Tibial nerve (tissue), 4 donors: ENCODE results near the gene TRDMT1. TPM values are rescaled to one million over a fixed set of nuclear protein-coding genes. Genes with fewer than 3 reads are reported as not detected.

Experiments
- DNase-seq, 2 donors: peaks; one replicate each; pipeline ENCODE4 v3.0.0-alpha.2; 2019; ENCODE audit warnings: low spot score in 2 of 2
- H3K27ac ChIP-seq, 4 donors: fragments of 200-600 bp; sonication (generic) in 3 of 4; one replicate each; pipeline ENCODE4 v1.5.1; 2017 to 2019; ENCODE audit warnings: mild to moderate bottlenecking in 1 of 4
- H3K27me3 ChIP-seq, 2 donors: fragments of 200-600 bp; sonication (generic) in 1 of 2; one replicate each; pipeline versions ENCODE4 v1.5.1 to v1.6.0; 2017 to 2019
- H3K36me3 ChIP-seq, 3 donors: fragments of 200-600 bp; sonication (generic); one replicate each; pipeline ENCODE4 v1.5.1; 2018 to 2019
- H3K4me1 ChIP-seq, 4 donors: fragments of 200-600 bp; sonication (generic) in 3 of 4; one replicate each; pipeline ENCODE4 v1.5.1; 2017 to 2019
- H3K4me3 ChIP-seq, 4 donors: fragments of 200-600 bp; sonication (generic) in 3 of 4; one replicate each; pipeline ENCODE4 v1.5.1; 2017 to 2019; ENCODE audit warnings: mild to moderate bottlenecking in 1 of 4, moderate library complexity in 1 of 4
- H3K9me3 ChIP-seq, 4 donors: fragments of 200-600 bp; sonication (generic) in 3 of 4; one replicate each; pipeline ENCODE4 v1.5.1; 2017 to 2019
- CTCF ChIP-seq, 5 experiments: fragments of 200-600 bp in 3 of 5; fragments of 450-650 bp in 2 of 5; sonication (generic) in 3 of 5; IDR thresholded peaks; one replicate each; pipeline ENCODE4 v1.5.1; 2016 to 2019; ENCODE audit warnings: antibody characterized with exemption in 5 of 5, mild to moderate bottlenecking in 3 of 5, moderate library complexity in 2 of 5
- EP300 ChIP-seq, 2 donors: sonication (generic); formaldehyde crosslinking; IDR thresholded peaks; one replicate each; pipeline ENCODE4 v1.6.1; 2017; ENCODE audit warnings: antibody characterized with exemption in 2 of 2, mild to moderate bottlenecking in 1 of 2
- POLR2A ChIP-seq, 2 donors: fragments of 450-650 bp; IDR thresholded peaks; one replicate each; pipeline ENCODE4 v1.6.1; 2017; ENCODE audit warnings: antibody characterized with exemption in 2 of 2, mild to moderate bottlenecking in 2 of 2, moderate library complexity in 2 of 2
- WGBS, 2 donors: methylation state at CpG; one replicate each; pipeline ENCODE4 v1.1.5; 2018; 5-methylcytosine and 5-hydroxymethylcytosine counted together
- total RNA-seq, 4 donors: library from RNA; depleted of rRNA; stranded (reverse); fragments of >200 nt; gene quantifications; one replicate each; pipeline ENCODE4 v1.1.0, GENCODE V29; 2016

The TRDMT1 gene
- total RNA-seq, 4 donors from 2014 or later, result 12.9 to 17.5 (median 16.0) TPM

GRCh38 chr10:17212802-17213221, 11.3 kb upstream of the TRDMT1 start:
- H3K4me1 ChIP-seq, result peaks cover 0 to 84% (median 36%) of the 10 kb centered on the region in 4 donors
- TF ChIP-seq EP300 (IDR thresholded peaks at IDR 0.05), result peak in 1 of 2 donors; percentile 44
- TF ChIP-seq POLR2A (IDR thresholded peaks at IDR 0.05), result no peak
- no peak for DNase-seq
- H3K9me3 ChIP-seq, result no peaks in the 10 kb centered on the region
- H3K36me3 ChIP-seq, result no peaks in the 10 kb centered on the region
- peak overlapping the region in 2 of 4 donors; percentile 15 to 20 for H3K27ac ChIP-seq
- no peak overlapping the region for H3K4me3 ChIP-seq
- no peaks in the 10 kb centered on the region for H3K27me3 ChIP-seq

- 21% methylated on average over 3 of the region's 3 CpGs for WGBS, 2 donors
- Histone ChIP-seq H3K27me3 (no peaks in the 10 kb centered on the region), H3K27ac (peak overlapping the region in 2 of 4 donors; percentile 53 to 55), H3K9me3 (no peaks in the 10 kb centered on the region), H3K36me3 (no peaks in the 10 kb centered on the region), H3K4me1 (peaks cover 0 to 77% (median 29%) of the 10 kb centered on the region in 4 donors), H3K4me3 (no peak overlapping the region)
- TF ChIP-seq POLR2A (IDR thresholded peaks at IDR 0.05) (no peak), CTCF (IDR thresholded peaks at IDR 0.05) (no peak)
- no peak for DNase-seq
Observed at GRCh38 chr10:17210361-17210760, 8.9 kb upstream of the TRDMT1 start.

GRCh38 chr10:17209881-17210280, 8.4 kb upstream of the TRDMT1 start:
- TF ChIP-seq EP300 (IDR thresholded peaks at IDR 0.05), result no peak
- TF ChIP-seq CTCF (IDR thresholded peaks at IDR 0.05), result no peak
- no peak for TF ChIP-seq POLR2A (IDR thresholded peaks at IDR 0.05)

GRCh38 chr10:17209302-17209701, 7.8 kb upstream of the TRDMT1 start:
- 52 to 54% methylated on average over 1 of the region's 1 CpG for WGBS, 2 donors
- Histone ChIP-seq H3K4me3 (no peak overlapping the region), H3K9me3 (no peaks in the 10 kb centered on the region), H3K27me3 (no peaks in the 10 kb centered on the region), H3K27ac (peak overlapping the region in 2 of 4 donors; percentile 53 to 55), H3K4me1 (peaks cover 0 to 67% (median 24%) of the 10 kb centered on the region in 4 donors), H3K36me3 (no peaks in the 10 kb centered on the region)
- DNase-seq, result no peak
- TF ChIP-seq EP300 (IDR thresholded peaks at IDR 0.05) (no peak), POLR2A (IDR thresholded peaks at IDR 0.05) (no peak), CTCF (IDR thresholded peaks at IDR 0.05) (no peak)

More at GRCh38 chr10:17209881-17210280, 8.4 kb upstream of the TRDMT1 start:
- Histone ChIP-seq H3K9me3 (no peaks in the 10 kb centered on the region), H3K4me1 (peaks cover 0 to 73% (median 27%) of the 10 kb centered on the region in 4 donors), H3K27ac (peak overlapping the region in 2 of 4 donors; percentile 53 to 55), H3K4me3 (no peak overlapping the region), H3K27me3 (no peaks in the 10 kb centered on the region), H3K36me3 (no peaks in the 10 kb centered on the region)
- DNase-seq, result no peak
- WGBS, 2 donors, result 39 to 40% methylated on average over 2 of the region's 2 CpGs

- H3K4me1 ChIP-seq, result peaks cover 0 to 59% (median 21%) of the 10 kb centered on the region in 4 donors
- no peak for DNase-seq
- TF ChIP-seq EP300 (IDR thresholded peaks at IDR 0.05) (no peak), POLR2A (IDR thresholded peaks at IDR 0.05) (no peak), CTCF (IDR thresholded peaks at IDR 0.05) (no peak)
- no peaks in the 10 kb centered on the region for H3K9me3 ChIP-seq
- H3K27me3 ChIP-seq, result no peaks in the 10 kb centered on the region
- peak overlapping the region in 1 of 4 donors; percentile 26 for H3K27ac ChIP-seq
- H3K4me3 ChIP-seq, result no peak overlapping the region
- no peaks in the 10 kb centered on the region for H3K36me3 ChIP-seq
Observed at GRCh38 chr10:17208476-17208875, 7.0 kb upstream of the TRDMT1 start.
